MM.1S (cell line): ENCODE measurements around the gene SLC7A6.

Experiments used
- DNase-seq: peaks from one replicate; pipeline ENCODE4 v3.0.0-alpha.2; 2015
- H2AFZ ChIP-seq: fragments of 300-600 bp; sonication (generic); 2 replicates; pipeline ENCODE4 v1.6.0; 2016; ENCODE audit warnings: antibody characterized with exemption, low read length
- H3F3A ChIP-seq: fragments of 300-600 bp; sonication (generic); 2 replicates; pipeline ENCODE4 v1.6.1; 2016; ENCODE audit warnings: mild to moderate bottlenecking, antibody characterized with exemption, low read length, moderate library complexity, mixed read lengths; ENCODE audit not compliant: insufficient read depth
- H3K27ac ChIP-seq: fragments of 300-600 bp; sonication (generic); 2 replicates; pipeline ENCODE4 v1.5.1; 2016; ENCODE audit warnings: mild to moderate bottlenecking, low read length
- H3K27me3 ChIP-seq: fragments of 300-600 bp; sonication (generic); replicated peaks from 2 replicates; pipeline ENCODE4 v1.6.0; 2016; ENCODE audit warnings: low read length; ENCODE audit not compliant: insufficient read depth
- H3K36me3 ChIP-seq: fragments of 300-600 bp; sonication (generic); replicated peaks from 2 replicates; pipeline ENCODE4 v1.6.1; 2016; ENCODE audit warnings: mild to moderate bottlenecking, low read length, mixed read lengths; ENCODE audit not compliant: insufficient read depth
- H3K4me1 ChIP-seq: fragments of 300-600 bp; sonication (generic); 2 replicates; pipeline ENCODE4 v1.6.1; 2016; ENCODE audit warnings: low read length, mixed read lengths
- H3K4me2 ChIP-seq: fragments of 300-600 bp; sonication (generic); 2 replicates; pipeline ENCODE4 v1.6.0; 2016; ENCODE audit warnings: low read depth, low read length
- H3K4me3 ChIP-seq: fragments of 300-600 bp; sonication (generic); 2 replicates; pipeline ENCODE4 v1.5.1; 2016; ENCODE audit warnings: low read length, mixed read lengths
- H3K79me2 ChIP-seq: fragments of 300-600 bp; sonication (generic); 2 replicates; pipeline ENCODE4 v1.6.1; 2016; ENCODE audit warnings: mixed run types, low read length, mixed read lengths
- H3K9ac ChIP-seq: fragments of 300-600 bp; sonication (generic); 2 replicates; pipeline ENCODE4 v1.6.1; 2016; ENCODE audit warnings: low read length, mixed read lengths
- H3K9me2 ChIP-seq: fragments of 300-600 bp; sonication (generic); replicated peaks from 2 replicates; pipeline ENCODE4 v1.6.1; 2016; ENCODE audit warnings: mild to moderate bottlenecking, low read length, mixed read lengths; ENCODE audit not compliant: insufficient read depth
- H3K9me3 ChIP-seq: fragments of 300-600 bp; sonication (generic); replicated peaks from 2 replicates; pipeline ENCODE4 v1.6.1; 2016; ENCODE audit warnings: mild to moderate bottlenecking, low read length, mixed read lengths; ENCODE audit not compliant: insufficient read depth
- H4K20me1 ChIP-seq: fragments of 300-600 bp; sonication (generic); 2 replicates; pipeline ENCODE4 v1.6.1; 2016; ENCODE audit warnings: mild to moderate bottlenecking, low read length, moderate library complexity, mixed read lengths; ENCODE audit not compliant: insufficient read depth
- CTCF ChIP-seq: fragments of 300-600 bp; sonication (generic); IDR thresholded peaks from 2 replicates; pipeline ENCODE4 v1.5.1; 2016; ENCODE audit warnings: antibody characterized with exemption, low read length, mixed read lengths
- EZH2 ChIP-seq: fragments of 300-600 bp; sonication (generic); optimal IDR thresholded peaks from 2 replicates; pipeline ENCODE3; 2017; ENCODE audit warnings: low read depth, mild to moderate bottlenecking, antibody characterized with exemption, low read length, mixed read lengths
- EZH2phosphoT487 ChIP-seq: fragments of 300-600 bp; sonication (generic); IDR thresholded peaks from 2 replicates; pipeline ENCODE4 v1.6.1; 2018; ENCODE audit warnings: antibody characterized with exemption, low read length

The SLC7A6 gene

GRCh38 chr16:68216240-68216639 is 48.1 kb upstream of the SLC7A6 start:
- H2AFZ ChIP-seq = no peak overlapping the region
- no peak overlapping the region for H3K9ac ChIP-seq
- no peak for TF ChIP-seq EZH2
- TF ChIP-seq CTCF = no peak
- TF ChIP-seq EZH2phosphoT487 = no peak
- no peak overlapping the region for H3K4me3 ChIP-seq
- H3K9me2 ChIP-seq = no peaks in the 10 kb centered on the region
- no peaks in the 10 kb centered on the region for H3F3A ChIP-seq
- H3K79me2 ChIP-seq = no peaks in the 10 kb centered on the region
- H3K9me3 ChIP-seq = no peaks in the 10 kb centered on the region
- H3K27ac ChIP-seq = no peak overlapping the region
- H3K27me3 ChIP-seq = no peaks in the 10 kb centered on the region
- H4K20me1 ChIP-seq = no peaks in the 10 kb centered on the region
- DNase-seq = no peak
- no peak overlapping the region for H3K4me2 ChIP-seq
- H3K36me3 ChIP-seq = no peaks in the 10 kb centered on the region
- H3K4me1 ChIP-seq = no peaks in the 10 kb centered on the region

GRCh38 chr16:68217506-68217905 is 46.8 kb upstream of the SLC7A6 start:
- Histone ChIP-seq H3F3A (no peaks in the 10 kb centered on the region), H3K27me3 (no peaks in the 10 kb centered on the region), H3K79me2 (no peaks in the 10 kb centered on the region), H3K9me3 (no peaks in the 10 kb centered on the region), H3K36me3 (no peaks in the 10 kb centered on the region), H4K20me1 (no peaks in the 10 kb centered on the region), H3K9me2 (no peaks in the 10 kb centered on the region), H3K9ac (no peak overlapping the region), H3K27ac (no peak overlapping the region), H3K4me3 (no peak overlapping the region), H3K4me2 (no peak overlapping the region), H2AFZ (no peak overlapping the region), H3K4me1 (no peaks in the 10 kb centered on the region)
- TF ChIP-seq EZH2phosphoT487 = no peak
- TF ChIP-seq EZH2 = no peak
- TF ChIP-seq CTCF = no peak
- no peak for DNase-seq

- Histone ChIP-seq H3K27ac (no peak overlapping the region), H3K4me3 (no peak overlapping the region), H3K9me2 (no peaks in the 10 kb centered on the region), H2AFZ (no peak overlapping the region), H3K4me2 (no peak overlapping the region), H3K36me3 (no peaks in the 10 kb centered on the region), H3K79me2 (no peaks in the 10 kb centered on the region), H4K20me1 (no peaks in the 10 kb centered on the region), H3K27me3 (no peaks in the 10 kb centered on the region), H3K9me3 (no peaks in the 10 kb centered on the region), H3K4me1 (no peaks in the 10 kb centered on the region), H3F3A (no peaks in the 10 kb centered on the region), H3K9ac (no peak overlapping the region)
- no peak for DNase-seq
- TF ChIP-seq EZH2phosphoT487 = no peak
- TF ChIP-seq EZH2 = no peak
- no peak for TF ChIP-seq CTCF
Observed at GRCh38 chr16:68219725-68220351, 44.5 kb upstream of the SLC7A6 start.
